Cardiac muscle cell (in vitro differentiated cells and primary cell): ENCODE measurements around the gene SLC16A4. TPM values are rescaled to one million over a fixed set of nuclear protein-coding genes. Genes with fewer than 3 reads are reported as not detected.

Source experiments
- DNase-seq, 2 donors: peaks; one replicate each; pipeline versions ENCODE4 v3.0.0 to v3.0.0-alpha.2; 2010 to 2017; ENCODE audit warnings: low read depth in 1 of 2, low spot score in 1 of 2
- H3K27ac ChIP-seq: fragments of 200-600 bp; sonication (generic); 2 replicates; pipeline ENCODE4 v1.5.1; 2016
- H3K27me3 ChIP-seq: fragments of 200-600 bp; sonication (generic); 2 replicates; pipeline ENCODE4 v1.6.0; 2016; ENCODE audit warnings: control low read depth
- H3K36me3 ChIP-seq: fragments of 200-600 bp; sonication (generic); 2 replicates; pipeline ENCODE4 v1.5.1; 2016; ENCODE audit warnings: control low read depth
- H3K4me1 ChIP-seq: fragments of 200-600 bp; sonication (generic); 2 replicates; pipeline ENCODE4 v1.8.1; 2017; ENCODE audit warnings: low read depth, mild to moderate bottlenecking, mixed run types
- H3K4me3 ChIP-seq: fragments of 200-600 bp; sonication (generic); 2 replicates; pipeline ENCODE4 v1.5.1; 2016; ENCODE audit warnings: mild to moderate bottlenecking
- H3K9me3 ChIP-seq: fragments of 200-600 bp; sonication (generic); 2 replicates; pipeline ENCODE4 v1.5.1; 2017; ENCODE audit warnings: low read depth, mild to moderate bottlenecking, control low read depth
- polyA plus RNA-seq: library from polyadenylated mRNA; unstranded; fragments of >200 nt; fragmentation: Nextera tagmentation; extraction: Ambion mirVana; gene quantifications from 2 replicates; pipeline ENCODE4 v1.2.1, GENCODE V29; 2016
- total RNA-seq: library from RNA; depleted of rRNA; stranded (reverse); fragments of >200 nt; gene quantifications from 2 replicates; pipeline ENCODE4 v1.2.3, GENCODE V29; 2016
- TF ChIP-seq, protein P1 (sequence below): IDR thresholded peaks from 2 replicates; pipeline ENCODE4 v1.5.1; 2012; ENCODE audit warnings: low read depth, mild to moderate bottlenecking, low read length

Gene SLC16A4
- total and polyA plus RNA-seq, 2 experiments from 2014 or later: 0.66 to 0.87 TPM

DNA sequence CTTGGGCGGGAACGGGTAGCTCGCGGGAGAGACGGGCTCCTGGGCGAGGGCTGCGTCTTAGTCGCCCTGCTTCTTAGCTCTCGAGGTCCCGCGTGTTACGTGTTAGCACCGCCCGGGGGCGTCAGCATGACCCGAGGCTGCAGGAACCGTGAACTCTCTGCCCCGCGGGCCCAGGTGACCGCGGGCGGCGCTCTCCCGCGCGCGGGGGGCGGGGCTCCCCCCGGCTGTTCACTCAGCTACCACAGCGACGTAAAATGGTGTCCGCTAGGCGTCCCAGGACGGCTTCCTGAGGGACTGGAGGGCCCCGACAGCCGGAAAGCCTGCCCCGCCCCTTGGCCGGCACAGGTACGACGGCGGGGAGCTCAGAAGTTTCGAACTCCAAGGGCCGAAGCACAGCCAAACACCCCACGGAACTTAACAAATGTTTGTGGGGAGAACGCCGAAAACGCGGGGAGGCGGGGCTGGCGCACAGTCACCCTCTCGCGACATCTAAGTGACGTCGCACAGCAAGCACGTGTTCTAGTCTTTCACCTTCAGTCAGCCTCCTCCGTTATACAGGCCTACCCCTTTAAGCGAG lies 52.4 kb downstream of the SLC16A4 start:
- no peaks in the 10 kb centered on the region for H3K9me3 ChIP-seq
- DNase-seq: peak; percentile 87 to 98
- TF ChIP-seq, protein P1, sequence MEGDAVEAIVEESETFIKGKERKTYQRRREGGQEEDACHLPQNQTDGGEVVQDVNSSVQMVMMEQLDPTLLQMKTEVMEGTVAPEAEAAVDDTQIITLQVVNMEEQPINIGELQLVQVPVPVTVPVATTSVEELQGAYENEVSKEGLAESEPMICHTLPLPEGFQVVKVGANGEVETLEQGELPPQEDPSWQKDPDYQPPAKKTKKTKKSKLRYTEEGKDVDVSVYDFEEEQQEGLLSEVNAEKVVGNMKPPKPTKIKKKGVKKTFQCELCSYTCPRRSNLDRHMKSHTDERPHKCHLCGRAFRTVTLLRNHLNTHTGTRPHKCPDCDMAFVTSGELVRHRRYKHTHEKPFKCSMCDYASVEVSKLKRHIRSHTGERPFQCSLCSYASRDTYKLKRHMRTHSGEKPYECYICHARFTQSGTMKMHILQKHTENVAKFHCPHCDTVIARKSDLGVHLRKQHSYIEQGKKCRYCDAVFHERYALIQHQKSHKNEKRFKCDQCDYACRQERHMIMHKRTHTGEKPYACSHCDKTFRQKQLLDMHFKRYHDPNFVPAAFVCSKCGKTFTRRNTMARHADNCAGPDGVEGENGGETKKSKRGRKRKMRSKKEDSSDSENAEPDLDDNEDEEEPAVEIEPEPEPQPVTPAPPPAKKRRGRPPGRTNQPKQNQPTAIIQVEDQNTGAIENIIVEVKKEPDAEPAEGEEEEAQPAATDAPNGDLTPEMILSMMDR: peak; percentile 60
- H3K4me3 ChIP-seq: peak overlapping the region; percentile 52
- peak overlapping the region; percentile 99 for H3K27ac ChIP-seq
- H3K4me1 ChIP-seq: peaks cover 28% of the 10 kb centered on the region
- H3K27me3 ChIP-seq: no peaks in the 10 kb centered on the region
- peaks cover 8% of the 10 kb centered on the region for H3K36me3 ChIP-seq

DNA sequence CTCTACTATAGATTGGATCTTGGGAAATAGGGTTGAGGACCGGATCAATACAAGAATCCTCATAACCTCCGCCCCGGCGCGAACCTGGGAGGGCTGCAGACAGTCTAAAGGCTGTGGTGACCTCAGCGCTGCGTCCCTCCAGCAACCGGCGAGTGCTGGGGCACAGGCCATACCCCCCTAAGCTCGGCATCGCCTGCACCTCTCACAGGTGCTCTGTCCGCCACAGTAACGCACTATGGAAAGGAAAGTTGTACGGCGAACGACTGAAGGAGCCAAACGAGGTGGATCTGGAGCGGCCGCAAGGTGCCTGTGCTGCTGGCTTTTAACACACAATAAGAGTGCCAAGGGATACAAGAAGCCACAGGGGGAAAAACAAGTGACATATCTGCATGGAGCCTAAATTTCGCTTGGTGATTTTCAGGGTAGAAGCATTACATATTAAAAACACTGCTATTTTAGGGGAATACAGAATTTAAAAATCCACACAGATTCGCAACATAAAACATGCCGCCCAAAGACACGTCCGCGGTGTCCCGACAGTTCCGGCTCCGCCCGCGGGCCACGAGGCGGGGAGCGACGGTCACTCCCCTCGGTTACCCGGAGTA lies 53.0 kb downstream of the SLC16A4 start:
- H3K27me3 ChIP-seq: no peaks in the 10 kb centered on the region
- peaks cover 22% of the 10 kb centered on the region for H3K4me1 ChIP-seq
- no peaks in the 10 kb centered on the region for H3K9me3 ChIP-seq
- peak in 1 of 2 donors; percentile 51 for DNase-seq
- TF ChIP-seq, protein P1: no peak
- peak overlapping the region; percentile 99 for H3K27ac ChIP-seq
- H3K36me3 ChIP-seq: peaks cover 8% of the 10 kb centered on the region
- H3K4me3 ChIP-seq: peak overlapping the region; percentile 52

DNA sequence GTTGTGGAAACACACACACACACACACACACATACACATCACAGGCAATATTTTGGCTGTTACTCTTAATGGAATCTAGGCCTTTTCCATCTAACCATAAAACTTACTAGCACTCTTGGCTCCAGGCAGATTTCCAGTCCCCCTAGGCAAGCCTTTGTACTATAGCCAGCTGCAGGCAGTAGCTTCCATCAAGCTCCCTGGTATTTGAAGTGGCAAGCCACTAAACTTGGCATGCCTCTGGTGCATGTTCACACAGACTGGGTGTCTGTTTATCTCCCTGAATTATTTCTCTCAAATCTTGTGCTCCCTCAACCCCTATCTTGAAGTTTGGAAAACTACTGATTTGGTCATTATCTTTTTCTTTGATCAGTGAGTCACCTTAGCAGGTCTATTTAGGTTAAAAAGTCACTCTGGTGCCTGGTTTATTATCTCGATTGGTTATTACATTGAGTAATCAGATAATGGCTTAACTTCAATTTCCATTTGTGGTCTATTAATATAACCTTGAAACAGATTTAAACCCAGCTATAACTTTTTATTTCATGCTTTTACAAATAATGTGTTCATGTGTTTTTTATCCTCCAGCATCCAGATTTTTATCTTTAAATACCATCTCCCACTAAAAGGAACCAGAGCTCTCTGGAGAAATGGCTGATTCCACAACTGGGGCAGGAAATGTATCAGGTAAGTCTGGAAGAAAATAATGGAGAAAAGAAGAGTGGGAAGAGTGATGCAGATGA lies 54.4 kb downstream of the SLC16A4 start:
- no peak overlapping the region for H3K4me3 ChIP-seq
- peaks cover 1% of the 10 kb centered on the region for H3K36me3 ChIP-seq
- H3K9me3 ChIP-seq: no peaks in the 10 kb centered on the region
- peak overlapping the region; percentile 99 for H3K27ac ChIP-seq
- TF ChIP-seq, protein P1: no peak
- peaks cover 10% of the 10 kb centered on the region for H3K4me1 ChIP-seq
- DNase-seq: peak in 1 of 2 donors; percentile 32
- H3K27me3 ChIP-seq: no peaks in the 10 kb centered on the region

DNA sequence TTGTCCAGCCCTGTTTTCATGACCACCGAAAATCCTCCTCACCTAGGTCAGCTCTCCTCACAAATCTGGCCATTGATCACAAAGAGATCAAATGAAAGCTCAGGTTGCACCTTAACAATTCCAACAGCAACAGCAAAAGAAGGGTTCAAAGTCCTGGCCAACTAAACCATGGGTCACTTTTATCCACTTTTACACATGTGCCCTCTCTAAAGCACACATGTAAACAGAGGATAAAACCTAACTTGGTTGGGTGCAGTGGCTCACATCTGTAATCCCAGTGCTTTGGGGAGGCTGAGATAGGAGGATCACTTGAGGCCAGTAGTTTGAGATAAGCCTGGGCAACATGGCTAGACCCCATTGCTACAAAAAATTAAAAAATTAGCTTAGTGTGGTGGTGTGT lies 55.6 kb downstream of the SLC16A4 start:
- no peak for DNase-seq
- no peaks in the 10 kb centered on the region for H3K36me3 ChIP-seq
- TF ChIP-seq, protein P1: no peak
- H3K4me1 ChIP-seq: peaks cover 5% of the 10 kb centered on the region
- no peaks in the 10 kb centered on the region for H3K9me3 ChIP-seq
- no peak overlapping the region for H3K4me3 ChIP-seq
- H3K27ac ChIP-seq: no peak overlapping the region
- H3K27me3 ChIP-seq: no peaks in the 10 kb centered on the region

DNA sequence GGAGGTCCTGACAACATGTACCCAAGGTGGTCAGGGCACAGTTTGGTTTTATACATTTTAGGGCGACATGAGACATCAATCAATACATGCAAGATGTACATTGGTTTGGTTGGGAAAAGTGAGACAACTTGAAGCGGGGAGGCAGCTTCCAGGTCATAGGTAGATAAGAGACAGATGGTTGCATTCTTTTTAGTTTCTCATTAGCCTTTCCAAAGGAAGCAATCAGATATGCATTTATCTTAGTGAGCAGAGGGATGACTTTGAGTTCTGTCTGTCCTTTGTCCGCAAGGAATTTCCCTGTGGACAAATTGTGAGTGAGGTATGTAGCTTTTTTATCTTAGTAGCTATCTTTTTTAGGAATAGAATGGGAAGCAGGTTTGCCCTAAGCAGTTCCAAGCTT lies 62.1 kb downstream of the SLC16A4 start:
- Histone ChIP-seq H3K4me1 (no peaks in the 10 kb centered on the region), H3K36me3 (no peaks in the 10 kb centered on the region), H3K4me3 (no peak overlapping the region), H3K9me3 (no peaks in the 10 kb centered on the region), H3K27ac (no peak overlapping the region), H3K27me3 (no peaks in the 10 kb centered on the region)
- DNase-seq: no peak
- TF ChIP-seq, protein P1: no peak
